HepG2 (cell line): ENCODE results near the gene CAPN10. TPM values are rescaled to one million over a fixed set of nuclear protein-coding genes. Genes with fewer than 3 reads are reported as not detected.

Experiments used
- ATAC-seq: fragments of 200-7000 bp; cut with Tn5 transposase; 3 replicates; pipeline ENCODE4 v1.9.1; 2020; ENCODE audit warnings: mild to moderate bottlenecking, moderate library complexity
- BruUV-seq: library from RNA; stranded (reverse); fragments of 400-500 nt; replicated peaks from 2 replicates; lab custom pipeline; 2021; lab: Mats Ljungman, UMichigan
- CTCF ChIA-PET: fragments of 300-600 bp; formaldehyde crosslinking; extraction: SDS; loops from one replicate; lab custom pipeline; 2021; ENCODE audit warnings: low total read pairs, inconsistent platforms, low intra/inter-chr PET ratio; lab: Yijun Ruan, JAX
- POLR2A ChIA-PET: fragments of 350-600 bp; sonication (Branson Sonifier 250); formaldehyde crosslinking; loops from one replicate; lab custom pipeline; 2020; ENCODE audit warnings: antibody characterized with exemption, inconsistent platforms; lab: Yijun Ruan, JAX
- DNase-seq: peaks from one replicate; pipeline ENCODE4 v3.0.0-alpha.2; 2015; ENCODE audit warnings: low spot score
- FAIRE-seq: peaks from 3 replicates; lab custom pipeline; 2011; peaks lifted over from hg19 to GRCh38; lab: Jason Lieb, UNC
- H2AFZ ChIP-seq: one replicate; pipeline ENCODE4 v1.6.1; 2011; ENCODE audit warnings: low read length, inconsistent platforms
- H3K27ac ChIP-seq: fragments of 300-600 bp; 3 replicates; pipeline ENCODE4 v1.8.0; 2011; ENCODE audit warnings: mixed run types, mild to moderate bottlenecking, mixed read lengths, low read length, inconsistent platforms; ENCODE audit not compliant: insufficient read depth; ENCODE audit errors: extremely low read length
- H3K27me3 ChIP-seq, 2 experiments: fragments of 200-600 bp in 1 of 2; 2 replicates in 1 of 2; 3 replicates in 1 of 2; pipeline versions ENCODE4 v1.6.0 to v1.8.0; 2011; ENCODE audit warnings: low read length in 2 of 2, mild to moderate bottlenecking in 2 of 2, moderate library complexity in 2 of 2, inconsistent platforms in 1 of 2; ENCODE audit not compliant: insufficient read depth in 2 of 2, control insufficient read depth in 1 of 2
- H3K36me3 ChIP-seq, 2 experiments: fragments of 200-600 bp in 1 of 2; replicated peaks in 1 of 2; 2 replicates in 1 of 2; 3 replicates in 1 of 2; pipeline versions ENCODE4 v1.5.1 to v1.8.0; 2011; ENCODE audit warnings: low read length in 2 of 2, inconsistent platforms in 1 of 2; ENCODE audit not compliant: insufficient read depth in 2 of 2, control insufficient read depth in 1 of 2
- H3K4me1 ChIP-seq: 2 replicates; pipeline ENCODE4 v1.5.1; 2012; ENCODE audit warnings: low read length, inconsistent platforms; ENCODE audit not compliant: insufficient read depth
- H3K4me2 ChIP-seq: 2 replicates; pipeline ENCODE4 v1.6.0; 2011; ENCODE audit warnings: low read depth, low read length, inconsistent platforms
- H3K4me3 ChIP-seq, 3 experiments: fragments of 200-600 bp in 1 of 3; sonication (generic), shearing (Covaris generic) in 1 of 3; replicated peaks in 1 of 3; 2 replicates each; pipeline ENCODE4 v1.5.1; 2011 to 2016; ENCODE audit warnings: low read length in 3 of 3, inconsistent platforms in 2 of 3, low read depth in 2 of 3, mild to moderate bottlenecking in 2 of 3, control low read depth in 1 of 3, mixed read lengths in 1 of 3; ENCODE audit not compliant: insufficient read depth in 1 of 3
- H3K79me2 ChIP-seq: one replicate; pipeline ENCODE4 v1.6.1; 2011; ENCODE audit warnings: low read length, inconsistent platforms; ENCODE audit not compliant: insufficient read depth
- H3K9ac ChIP-seq: 2 replicates; pipeline ENCODE4 v1.6.0; 2011; ENCODE audit warnings: mild to moderate bottlenecking, low read depth, low read length, inconsistent platforms; ENCODE audit not compliant: insufficient read depth
- H3K9me3 ChIP-seq: 2 replicates; pipeline ENCODE4 v1.5.1; 2012; ENCODE audit warnings: mild to moderate bottlenecking, low read length
- H4K20me1 ChIP-seq: 2 replicates; pipeline ENCODE4 v1.6.0; 2011; ENCODE audit warnings: inconsistent platforms, mild to moderate bottlenecking, low read length, moderate library complexity; ENCODE audit not compliant: insufficient read depth
- ATF7-NPFF ChIP-seq: sonication (generic); formaldehyde crosslinking; IDR thresholded peaks from 2 replicates; pipeline ENCODE4 v1.8.1; 2023; ENCODE audit warnings: mild to moderate bottlenecking, low read depth, missing genetic modification reagents, moderate library complexity
- BRD4 ChIP-seq: sonication (generic); formaldehyde crosslinking; IDR thresholded peaks from 2 replicates; pipeline ENCODE4 v1.4.0; 2020; ENCODE audit warnings: missing genetic modification reagents
- ERF ChIP-seq: IDR thresholded peaks from 2 replicates; pipeline ENCODE4 v1.6.1; 2018; ENCODE audit warnings: missing biosample characterization, missing genetic modification reagents
- FOXM1 ChIP-seq: sonication (generic); formaldehyde crosslinking; IDR thresholded peaks from 2 replicates; pipeline ENCODE4 v1.5.0; 2020; ENCODE audit warnings: missing genetic modification reagents
- GTF3A ChIP-seq: sonication (generic); formaldehyde crosslinking; conservative IDR thresholded peaks from 2 replicates; pipeline ENCODE4 v1.4.0; 2020; ENCODE audit warnings: mild to moderate bottlenecking, missing genetic modification reagents
- HINFP ChIP-seq: sonication (generic); formaldehyde crosslinking; IDR thresholded peaks from 2 replicates; pipeline ENCODE4 v1.4.0; 2020; ENCODE audit warnings: low read depth, mild to moderate bottlenecking, missing genetic modification reagents
- KAT7 ChIP-seq: IDR thresholded peaks from 2 replicates; pipeline ENCODE4 v1.6.1; 2018; ENCODE audit warnings: borderline replicate concordance, missing compliant biosample characterization
- NFRKB ChIP-seq: fragments of 450-650 bp; IDR thresholded peaks from 2 replicates; pipeline ENCODE4 v1.6.1; 2017
- POLR2G ChIP-seq: fragments of 200-400 bp; formaldehyde crosslinking; IDR thresholded peaks from 2 replicates; pipeline ENCODE4 v1.6.1; 2018; ENCODE audit warnings: mild to moderate bottlenecking, low read depth, low read length, moderate library complexity
- RFXANK ChIP-seq: IDR thresholded peaks from 2 replicates; pipeline ENCODE4 v1.6.1; 2016
- SKIL ChIP-seq: sonication (generic); formaldehyde crosslinking; IDR thresholded peaks from 2 replicates; pipeline ENCODE4 v1.8.0; 2022; ENCODE audit warnings: missing genetic modification reagents, mild to moderate bottlenecking, moderate library complexity, borderline replicate concordance
- TCF7L2 ChIP-seq: IDR thresholded peaks from 2 replicates; pipeline ENCODE4 v1.6.1; 2011; ENCODE audit warnings: mild to moderate bottlenecking, low read depth, low read length, moderate library complexity
- TERF1 ChIP-seq: sonication (generic); formaldehyde crosslinking; IDR thresholded peaks from 2 replicates; pipeline ENCODE4 v1.8.0; 2022; ENCODE audit warnings: mild to moderate bottlenecking, missing genetic modification reagents, moderate library complexity
- TIGD3 ChIP-seq: sonication (generic); formaldehyde crosslinking; IDR thresholded peaks from 2 replicates; pipeline ENCODE4 v1.5.1; 2020; ENCODE audit warnings: mild to moderate bottlenecking, missing genetic modification reagents, borderline replicate concordance
- XBP1 ChIP-seq: sonication (generic); formaldehyde crosslinking; IDR thresholded peaks from 2 replicates; pipeline ENCODE4 v1.5.0; 2020; ENCODE audit warnings: missing genetic modification reagents
- ZNF230 ChIP-seq: sonication (generic); formaldehyde crosslinking; IDR thresholded peaks from 2 replicates; pipeline ENCODE4 v1.4.0; 2020; ENCODE audit warnings: mild to moderate bottlenecking, missing genetic modification reagents
- ZNF33A ChIP-seq: sonication (generic); formaldehyde crosslinking; IDR thresholded peaks from 2 replicates; pipeline ENCODE4 v1.5.1; 2020; ENCODE audit warnings: missing genetic modification reagents, mild to moderate bottlenecking, moderate library complexity, borderline replicate concordance
- ZNF569 ChIP-seq: sonication (generic); formaldehyde crosslinking; IDR thresholded peaks from 2 replicates; pipeline ENCODE4 v1.5.0; 2020; ENCODE audit warnings: mild to moderate bottlenecking, missing genetic modification reagents, moderate library complexity, borderline replicate concordance
- ZNF766 ChIP-seq: sonication (generic); formaldehyde crosslinking; IDR thresholded peaks from 2 replicates; pipeline ENCODE4 v1.5.0; 2020; ENCODE audit warnings: missing genetic modification reagents, borderline replicate concordance
- ZSCAN25 ChIP-seq: sonication (generic); formaldehyde crosslinking; IDR thresholded peaks from 2 replicates; pipeline ENCODE4 v1.8.0; 2022; ENCODE audit warnings: mild to moderate bottlenecking, missing genetic modification reagents
- in situ Hi-C: cut with HindIII; loops from 2 replicates; pipeline ENCODE4 v1.10.0; 2017; ENCODE audit warnings: low pct_unique_long_range_greater_than_20kb; ENCODE audit not compliant: extremely low pct_ligation_motif_present
- intact Hi-C: fragments of 100-400 bp; cut with micrococcal nuclease; formaldehyde crosslinking; loops from one replicate; pipeline ENCODE4 v1.10.0; 2022; ENCODE audit not compliant: unreplicated experiment
- polyA plus RNA-seq, 8 experiments: library from polyadenylated mRNA; depleted of rRNA in 3 of 8; stranded (reverse) in 7 of 8; unstranded in 1 of 8; fragments of >200 nt; fragmentation: Illumina TruSeq in 4 of 8; extraction: Trizol in 4 of 8; gene quantifications; 2 replicates each; pipeline versions ENCODE4 v1.2.1 to v1.2.3, GENCODE V29; 2011 to 2016; ENCODE audit warnings: low read depth in 4 of 8, missing spikeins in 1 of 8, mixed read lengths in 1 of 8; ENCODE audit not compliant: insufficient read depth in 1 of 8
- total RNA-seq, 5 experiments: library from RNA; depleted of rRNA; stranded (reverse); fragments of >200 nt; fragmentation: Illumina TruSeq; extraction: Trizol; gene quantifications; 2 replicates each; pipeline ENCODE4 v1.2.3, GENCODE V29; 2016; ENCODE audit warnings: low read depth in 1 of 5

CAPN10 gene
- total and polyA plus RNA-seq, 2 of the 13 experiments (the other 11 are each of a cell fraction or from before 2014, with no cell fraction given), result 27.6 to 32.4 TPM

GRCh38 chr2:240539906-240540305 is 46.6 kb upstream of the CAPN10 start:
- no peaks in the 10 kb centered on the region for H3K9me3 ChIP-seq
- in situ Hi-C loops, result no loop called here
- POLR2A ChIA-PET, result no interaction called here

More at GRCh38 chr2:240539906-240540305, 46.6 kb upstream of the CAPN10 start:
- TF ChIP-seq KAT7 (CRISPR knock-in tag), result no peak
- TF ChIP-seq ZNF230 (CRISPR knock-in tag), result no peak
- no peak for TF ChIP-seq BRD4 (CRISPR knock-in tag)
- no peak for TF ChIP-seq RFXANK (CRISPR knock-in tag)
- TF ChIP-seq ATF7-NPFF (CRISPR knock-in tag), result no peak
- no peak for TF ChIP-seq ERF (CRISPR knock-in tag)
- no peak for TF ChIP-seq ZNF569
- no peak for TF ChIP-seq XBP1 (CRISPR knock-in tag)
- no peak for TF ChIP-seq ZSCAN25 (CRISPR knock-in tag)
- no peak for TF ChIP-seq TIGD3 (CRISPR knock-in tag)
- no peak for TF ChIP-seq GTF3A (CRISPR knock-in tag)
- no peak for TF ChIP-seq TCF7L2
- no peak for TF ChIP-seq HINFP (CRISPR knock-in tag)
- no peak for TF ChIP-seq TERF1 (CRISPR knock-in tag)
- TF ChIP-seq SKIL (CRISPR knock-in tag), result no peak
- TF ChIP-seq FOXM1 (CRISPR knock-in tag), result no peak
- no peak for TF ChIP-seq ZNF766 (CRISPR knock-in tag)
- TF ChIP-seq ZNF33A (CRISPR knock-in tag), result no peak
- TF ChIP-seq NFRKB, result no peak
- TF ChIP-seq POLR2G, result no peak
- intact Hi-C loops, result no loop called here
- Histone ChIP-seq H3K4me1 (no peaks in the 10 kb centered on the region), H3K36me3 (peaks cover 4 to 45% of the 10 kb centered on the region in 2 experiments; a peak in 4 of 5 replicates), H3K79me2 (no peaks in the 10 kb centered on the region), H2AFZ (no peak overlapping the region), H3K4me3 (no peak overlapping the region), H3K4me2 (no peak overlapping the region), H3K27ac (no peak overlapping the region), H3K9ac (no peak overlapping the region), H4K20me1 (no peaks in the 10 kb centered on the region), H3K27me3 (no peaks in the 10 kb centered on the region)
- no TSS peak for BruUV-seq
- FAIRE-seq (no peak), DNase-seq (no peak), ATAC-seq (no peak)
- CTCF ChIA-PET, result no interaction called here
